ENCODE measurements around the gene KIF12. TPM values are rescaled to one million over a fixed set of nuclear protein-coding genes. Genes with fewer than 3 reads are reported as not detected.

Gene KIF12
- total RNA-seq, 1 experiment from 2014 or later, result 2.0 TPM

DNA sequence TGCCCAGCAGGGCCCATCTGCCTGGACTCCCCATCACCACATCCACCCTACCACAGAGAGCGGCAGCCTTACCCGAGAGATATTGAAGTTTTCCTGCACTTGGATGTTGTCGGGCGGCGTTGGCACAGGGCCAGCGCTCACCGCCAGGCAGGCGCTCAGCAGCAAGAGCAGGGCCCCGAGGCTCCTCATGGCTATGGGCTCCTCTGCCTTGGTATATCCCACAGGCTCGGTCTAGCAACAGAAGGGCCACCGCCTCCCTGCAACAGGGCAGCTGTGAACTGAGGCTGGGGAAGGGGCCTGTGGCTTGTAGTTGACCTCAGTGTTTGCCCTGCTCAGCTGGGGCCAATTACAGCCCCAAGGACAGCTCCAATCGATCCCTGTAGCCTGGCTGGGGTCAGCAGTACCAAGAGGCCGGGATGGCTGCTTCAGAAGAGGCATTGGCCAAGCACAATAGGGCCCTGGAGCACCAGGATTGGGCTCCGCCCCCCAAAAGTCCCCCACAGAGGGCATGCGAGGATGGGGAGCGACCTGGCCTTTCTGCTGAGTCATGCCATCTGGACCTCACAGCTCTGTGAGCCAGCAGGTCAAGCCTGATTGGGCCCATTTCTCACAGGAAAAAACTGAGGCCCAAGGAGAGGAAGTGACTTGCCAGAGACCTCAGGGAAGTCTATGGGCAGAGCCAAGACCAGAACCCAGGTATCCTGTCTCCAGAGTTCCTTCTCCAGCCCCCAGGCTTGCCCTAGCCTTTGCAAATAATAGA lies 20.9 kb downstream of the KIF12 start, which contains the start of gene AMBP:
Gene AMBP, minus strand, starts transcription at position 280 of the 760 bp plus-strand sequence. Its CDS starts 91 bp downstream, at position 189.
- Histone ChIP-seq H3K4me3 (ENCODE audit: insufficient read depth, low read depth, low read length) (no peak within 1 kb of the TSS), H3K27me3 (ENCODE audit: control insufficient read depth, insufficient read depth, low read length) (peaks cover 3% of the 10 kb centered on the region; the same call in 1 of the 2 replicates), H3K36me3 (replicated peaks; ENCODE audit: control insufficient read depth, insufficient read depth, low read length) (no peaks in the 10 kb centered on the region)
- DNase-seq, result no peak

- peaks cover 3% of the 10 kb centered on the region; the same call in 1 of the 2 replicates for H3K27me3 ChIP-seq (ENCODE audit: control insufficient read depth, insufficient read depth, low read length)
- no peak overlapping the region for H3K4me3 ChIP-seq (ENCODE audit: insufficient read depth, low read depth, low read length)
- DNase-seq, result no peak
Observed at GRCh38 chr9:114077162-114077837, 21.8 kb downstream of the KIF12 start.

DNA sequence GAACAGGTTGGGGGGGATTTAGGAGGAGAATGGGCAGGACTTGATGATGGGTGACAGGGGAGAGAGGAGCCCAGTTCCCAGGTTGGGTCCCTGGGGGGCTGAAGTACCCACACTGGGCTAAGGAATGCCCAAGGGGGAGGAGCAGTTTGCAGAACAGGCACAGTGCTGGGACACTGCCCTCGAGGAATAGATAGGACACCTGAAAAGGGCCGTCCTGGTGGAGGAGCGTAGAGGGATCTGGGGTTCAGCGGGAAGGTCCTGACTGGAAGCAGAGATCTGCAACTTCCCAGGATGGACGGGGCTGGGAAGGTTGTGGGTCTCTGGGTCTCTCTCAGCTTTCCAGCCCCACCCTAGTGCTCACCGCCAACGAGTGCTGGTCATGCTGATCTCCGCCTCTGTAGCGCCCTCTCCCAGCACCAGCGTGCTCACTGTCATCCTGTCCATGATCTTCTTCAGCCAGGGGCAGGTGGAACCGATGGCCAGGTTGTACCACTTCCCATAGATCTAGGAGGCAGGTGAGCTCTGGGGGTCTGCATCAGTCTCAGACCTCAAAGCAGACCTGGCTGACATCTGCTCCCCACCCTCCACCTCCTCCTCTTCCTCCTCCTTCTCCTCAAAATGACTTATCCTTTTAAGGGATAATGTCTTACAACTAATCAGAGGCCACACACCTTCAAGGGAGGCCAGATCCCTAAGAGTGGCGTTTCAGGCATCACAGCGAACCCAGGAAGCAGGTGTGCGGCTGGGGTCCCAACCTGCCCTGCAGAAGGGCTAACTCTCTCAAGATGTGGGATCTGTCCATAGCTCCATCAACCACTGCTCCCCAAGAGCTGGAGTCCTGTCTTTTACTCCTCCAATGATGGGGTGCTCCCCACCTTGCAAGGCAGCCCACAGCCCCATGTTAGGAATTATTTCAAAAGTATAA lies 22.6 kb downstream of the KIF12 start:
- DNase-seq, result no peak
- no peaks in the 10 kb centered on the region for H3K36me3 ChIP-seq (replicated peaks; ENCODE audit: control insufficient read depth, insufficient read depth, low read length)
- H3K4me3 ChIP-seq (ENCODE audit: insufficient read depth, low read depth, low read length), result no peak overlapping the region
- peaks cover 3% of the 10 kb centered on the region; the same call in 1 of the 2 replicates for H3K27me3 ChIP-seq (ENCODE audit: control insufficient read depth, insufficient read depth, low read length)

More at GRCh38 chr9:114077162-114077837, 21.8 kb downstream of the KIF12 start:
- H3K36me3 ChIP-seq (replicated peaks; ENCODE audit: control insufficient read depth, insufficient read depth, low read length), result no peaks in the 10 kb centered on the region

DNA sequence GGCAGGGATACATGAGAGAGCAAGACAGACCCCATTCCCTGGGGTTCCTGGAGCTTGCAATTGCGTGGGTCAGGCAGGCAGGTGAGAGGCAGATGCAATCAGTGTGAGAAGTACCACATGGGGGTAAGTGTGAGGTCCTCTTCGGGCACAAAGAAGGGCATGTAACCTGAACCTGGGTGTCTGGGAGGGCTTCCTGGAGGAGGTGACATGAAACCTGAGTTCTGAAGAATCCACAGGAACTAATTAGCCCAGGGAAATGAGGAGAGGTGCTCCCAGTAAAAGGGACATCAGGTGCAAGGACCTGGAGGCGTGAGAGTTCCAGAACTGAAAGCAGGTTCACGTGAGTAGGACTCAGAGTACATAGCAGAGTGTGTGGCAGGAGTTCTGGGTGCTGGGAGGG lies 23.5 kb downstream of the KIF12 start:
- DNase-seq, result no peak
- Histone ChIP-seq H3K36me3 (replicated peaks; ENCODE audit: control insufficient read depth, insufficient read depth, low read length) (no peaks in the 10 kb centered on the region), H3K27me3 (ENCODE audit: control insufficient read depth, insufficient read depth, low read length) (peaks cover 3% of the 10 kb centered on the region; the same call in 1 of the 2 replicates), H3K4me3 (ENCODE audit: insufficient read depth, low read depth, low read length) (no peak overlapping the region)

DNA sequence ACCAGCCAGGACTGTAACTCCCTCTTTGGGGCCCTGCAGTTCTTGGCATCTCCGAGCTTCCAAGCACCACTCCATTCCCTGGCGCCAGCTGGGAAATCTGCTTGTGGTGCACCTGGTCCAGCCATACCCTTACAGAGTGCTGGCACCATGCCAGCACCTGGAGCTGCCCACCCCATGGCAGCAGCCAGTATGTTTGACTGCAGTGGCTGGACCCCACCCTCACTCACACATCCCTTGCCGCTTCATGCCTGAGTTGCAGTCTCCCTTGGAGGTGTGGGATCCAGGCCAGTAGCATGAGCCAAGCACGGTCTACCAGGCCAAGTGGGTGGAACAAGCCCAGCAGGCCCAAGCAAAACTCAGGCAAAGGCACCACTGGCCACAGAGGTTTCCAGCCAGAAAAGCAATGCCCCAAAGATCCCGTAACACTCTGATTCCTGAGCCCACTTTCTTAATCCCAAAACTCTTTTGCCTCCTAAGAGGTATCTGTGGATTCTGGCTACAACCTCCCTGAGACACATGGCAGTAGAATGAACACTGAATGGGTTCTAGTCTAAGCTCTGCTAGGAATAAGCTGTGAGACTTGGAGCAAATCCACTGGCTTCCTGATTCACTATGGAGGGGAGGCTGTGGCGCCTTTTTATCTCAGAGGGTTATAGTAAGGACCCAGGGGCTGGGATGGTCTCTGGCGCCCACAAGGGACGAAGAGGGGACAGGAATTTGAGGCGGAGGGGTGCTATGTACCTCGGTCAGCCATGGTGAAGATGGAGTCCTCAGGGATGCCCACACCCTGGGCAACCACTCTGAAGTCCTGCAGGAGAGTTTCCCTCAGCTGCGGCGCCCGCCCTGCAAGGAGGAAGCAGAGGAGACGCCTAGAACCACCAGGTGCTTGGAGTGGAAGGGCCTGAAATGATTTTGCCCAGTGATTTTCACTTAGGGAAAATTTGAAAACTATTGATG lies 26.6 kb downstream of the KIF12 start:
- peak; percentile 63 for DNase-seq
- Histone ChIP-seq H3K36me3 (replicated peaks; ENCODE audit: control insufficient read depth, insufficient read depth, low read length) (no peaks in the 10 kb centered on the region), H3K4me3 (ENCODE audit: insufficient read depth, low read depth, low read length) (no peak overlapping the region), H3K27me3 (ENCODE audit: control insufficient read depth, insufficient read depth, low read length) (peaks cover 3% of the 10 kb centered on the region; the same call in 1 of the 2 replicates)

DNA sequence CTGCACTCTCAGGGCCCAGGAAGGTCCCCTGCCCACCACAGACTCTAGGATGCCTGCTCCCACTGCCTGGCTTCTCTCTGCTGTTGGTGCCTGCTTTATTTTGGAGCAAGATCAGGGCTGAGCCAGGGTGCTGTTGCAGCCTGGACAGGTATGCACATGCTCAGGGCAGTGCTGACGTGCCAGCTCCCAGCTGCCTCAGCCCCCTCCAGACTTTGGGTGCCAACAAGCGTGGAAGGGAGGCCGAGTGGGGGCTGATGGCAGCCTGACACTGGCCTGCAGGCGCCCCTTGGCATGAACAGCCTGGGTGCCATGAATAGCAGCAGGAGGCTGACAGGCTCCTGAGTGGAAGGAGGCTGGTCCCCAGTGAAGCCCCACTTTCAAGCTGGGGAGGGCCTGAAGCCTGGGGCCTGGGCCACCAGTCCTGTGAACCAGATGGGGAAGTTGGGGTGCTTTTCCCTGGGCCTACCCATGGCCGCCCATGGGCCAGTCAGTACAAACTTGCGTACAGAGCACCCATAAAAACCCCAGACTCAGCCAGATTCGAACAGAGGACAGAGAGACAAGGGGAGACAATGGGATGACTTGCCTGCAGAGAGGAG lies 27.8 kb downstream of the KIF12 start:
- no peak for DNase-seq
- H3K36me3 ChIP-seq (replicated peaks; ENCODE audit: control insufficient read depth, insufficient read depth, low read length), result no peaks in the 10 kb centered on the region
- peaks cover 3% of the 10 kb centered on the region; the same call in 1 of the 2 replicates for H3K27me3 ChIP-seq (ENCODE audit: control insufficient read depth, insufficient read depth, low read length)
- H3K4me3 ChIP-seq (ENCODE audit: insufficient read depth, low read depth, low read length), result no peak overlapping the region

GRCh38 chr9:114070188-114071103 lies 28.6 kb downstream of the KIF12 start:
- H3K27me3 ChIP-seq (ENCODE audit: control insufficient read depth, insufficient read depth, low read length), result peaks cover 3% of the 10 kb centered on the region; the same call in 1 of the 2 replicates
- DNase-seq, result no peak
- H3K4me3 ChIP-seq (ENCODE audit: insufficient read depth, low read depth, low read length), result no peak overlapping the region
- H3K36me3 ChIP-seq (replicated peaks; ENCODE audit: control insufficient read depth, insufficient read depth, low read length), result no peaks in the 10 kb centered on the region

GRCh38 chr9:114069476-114070187 lies 29.5 kb downstream of the KIF12 start:
- no peak for DNase-seq
- Histone ChIP-seq H3K4me3 (ENCODE audit: insufficient read depth, low read depth, low read length) (no peak overlapping the region), H3K36me3 (replicated peaks; ENCODE audit: control insufficient read depth, insufficient read depth, low read length) (no peaks in the 10 kb centered on the region), H3K27me3 (ENCODE audit: control insufficient read depth, insufficient read depth, low read length) (peaks cover under 1% of the 10 kb centered on the region; the same call in 1 of the 2 replicates)

GRCh38 chr9:114065304-114065703 lies 33.8 kb downstream of the KIF12 start:
- no peak for DNase-seq
- Histone ChIP-seq H3K36me3 (replicated peaks; ENCODE audit: control insufficient read depth, insufficient read depth, low read length) (no peaks in the 10 kb centered on the region), H3K27me3 (ENCODE audit: control insufficient read depth, insufficient read depth, low read length) (no peaks in the 10 kb centered on the region)

GRCh38 chr9:114061830-114062474 lies 37.1 kb downstream of the KIF12 start:
- no peak for DNase-seq
- no peak overlapping the region for H3K4me3 ChIP-seq (ENCODE audit: insufficient read depth, low read depth, low read length)

More at GRCh38 chr9:114065304-114065703, 33.8 kb downstream of the KIF12 start:
- no peak overlapping the region for H3K4me3 ChIP-seq (ENCODE audit: insufficient read depth, low read depth, low read length)

DNA sequence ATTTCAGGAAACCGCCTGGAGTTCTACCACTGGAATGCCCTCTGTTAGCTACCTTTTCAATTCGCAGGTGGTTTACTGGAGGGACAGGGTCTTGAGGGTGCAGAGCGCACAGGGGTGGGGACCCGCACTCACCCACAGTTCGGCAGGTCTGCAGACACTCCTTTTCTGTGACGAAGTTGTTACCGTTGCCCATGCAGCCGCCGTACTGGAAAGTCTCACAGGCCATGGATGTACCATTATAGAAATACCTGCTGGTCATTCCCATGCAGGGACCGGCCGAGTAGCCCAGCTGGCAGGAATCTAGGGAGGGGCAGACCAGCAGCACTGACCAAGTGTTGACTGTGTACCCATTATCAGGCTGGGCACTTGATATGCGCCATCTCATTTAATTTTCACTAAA lies 37.8 kb downstream of the KIF12 start:
- DNase-seq, result no peak
- Histone ChIP-seq H3K27me3 (ENCODE audit: control insufficient read depth, insufficient read depth, low read length) (no peaks in the 10 kb centered on the region), H3K4me3 (ENCODE audit: insufficient read depth, low read depth, low read length) (no peak overlapping the region), H3K36me3 (replicated peaks; ENCODE audit: control insufficient read depth, insufficient read depth, low read length) (no peaks in the 10 kb centered on the region)

More at GRCh38 chr9:114061830-114062474, 37.1 kb downstream of the KIF12 start:
- H3K36me3 ChIP-seq (replicated peaks; ENCODE audit: control insufficient read depth, insufficient read depth, low read length), result no peaks in the 10 kb centered on the region
- H3K27me3 ChIP-seq (ENCODE audit: control insufficient read depth, insufficient read depth, low read length), result no peaks in the 10 kb centered on the region
